Ascending aorta (tissue), 2 donors: Measurements from ENCODE around the gene ASB1. TPM values are rescaled to one million over a fixed set of nuclear protein-coding genes. Genes with fewer than 3 reads are reported as not detected.
A peak's percentile ranks its signal among the peaks of the same experiment; 100 is the strongest.

Source experiments
- DNase-seq, 2 donors: peaks; one replicate each; pipeline ENCODE4 v3.0.0-alpha.2; 2019; ENCODE audit warnings: low spot score in 2 of 2
- H3K27ac ChIP-seq, 2 donors: fragments of 200-600 bp; sonication (generic); one replicate each; pipeline ENCODE4 v1.5.1; 2016 to 2017; ENCODE audit warnings: mild to moderate bottlenecking in 1 of 2
- H3K27me3 ChIP-seq: fragments of 200-600 bp; sonication (generic); one replicate; pipeline ENCODE4 v1.5.1; 2017
- H3K36me3 ChIP-seq, 2 donors: fragments of 200-600 bp; sonication (generic); one replicate each; pipeline ENCODE4 v1.5.1; 2016
- H3K4me1 ChIP-seq, 2 donors: fragments of 200-600 bp; sonication (generic); one replicate each; pipeline ENCODE4 v1.5.1; 2016 to 2017; ENCODE audit warnings: mild to moderate bottlenecking in 1 of 2
- H3K4me3 ChIP-seq, 2 donors: fragments of 200-600 bp; sonication (generic); one replicate each; pipeline ENCODE4 v1.5.1; 2016 to 2017; ENCODE audit warnings: mild to moderate bottlenecking in 1 of 2
- H3K9me3 ChIP-seq, 2 donors: fragments of 200-600 bp; sonication (generic); one replicate each; pipeline ENCODE4 v1.5.1; 2016
- intact Hi-C: fragments of 100-400 bp; cut with DNase I; formaldehyde crosslinking; loops from one replicate; pipeline ENCODE4 v1.15.1; 2023
- total RNA-seq: library from RNA; depleted of rRNA; stranded (reverse); fragments of >200 nt; gene quantifications from one replicate; pipeline ENCODE4 v1.1.0, GENCODE V29; 2016
- TF ChIP-seq, protein P1 (sequence below), 3 experiments: fragments of 200-600 bp in 2 of 3; fragments of 450-650 bp in 1 of 3; sonication (generic) in 2 of 3; IDR thresholded peaks; one replicate each; pipeline ENCODE4 v1.5.1; 2016 to 2019; ENCODE audit warnings: antibody characterized with exemption in 3 of 3, mild to moderate bottlenecking in 1 of 3, moderate library complexity in 1 of 3

The ASB1 gene, protein sequence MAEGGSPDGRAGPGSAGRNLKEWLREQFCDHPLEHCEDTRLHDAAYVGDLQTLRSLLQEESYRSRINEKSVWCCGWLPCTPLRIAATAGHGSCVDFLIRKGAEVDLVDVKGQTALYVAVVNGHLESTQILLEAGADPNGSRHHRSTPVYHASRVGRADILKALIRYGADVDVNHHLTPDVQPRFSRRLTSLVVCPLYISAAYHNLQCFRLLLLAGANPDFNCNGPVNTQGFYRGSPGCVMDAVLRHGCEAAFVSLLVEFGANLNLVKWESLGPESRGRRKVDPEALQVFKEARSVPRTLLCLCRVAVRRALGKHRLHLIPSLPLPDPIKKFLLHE
- total RNA-seq, result 32.5 TPM

DNA sequence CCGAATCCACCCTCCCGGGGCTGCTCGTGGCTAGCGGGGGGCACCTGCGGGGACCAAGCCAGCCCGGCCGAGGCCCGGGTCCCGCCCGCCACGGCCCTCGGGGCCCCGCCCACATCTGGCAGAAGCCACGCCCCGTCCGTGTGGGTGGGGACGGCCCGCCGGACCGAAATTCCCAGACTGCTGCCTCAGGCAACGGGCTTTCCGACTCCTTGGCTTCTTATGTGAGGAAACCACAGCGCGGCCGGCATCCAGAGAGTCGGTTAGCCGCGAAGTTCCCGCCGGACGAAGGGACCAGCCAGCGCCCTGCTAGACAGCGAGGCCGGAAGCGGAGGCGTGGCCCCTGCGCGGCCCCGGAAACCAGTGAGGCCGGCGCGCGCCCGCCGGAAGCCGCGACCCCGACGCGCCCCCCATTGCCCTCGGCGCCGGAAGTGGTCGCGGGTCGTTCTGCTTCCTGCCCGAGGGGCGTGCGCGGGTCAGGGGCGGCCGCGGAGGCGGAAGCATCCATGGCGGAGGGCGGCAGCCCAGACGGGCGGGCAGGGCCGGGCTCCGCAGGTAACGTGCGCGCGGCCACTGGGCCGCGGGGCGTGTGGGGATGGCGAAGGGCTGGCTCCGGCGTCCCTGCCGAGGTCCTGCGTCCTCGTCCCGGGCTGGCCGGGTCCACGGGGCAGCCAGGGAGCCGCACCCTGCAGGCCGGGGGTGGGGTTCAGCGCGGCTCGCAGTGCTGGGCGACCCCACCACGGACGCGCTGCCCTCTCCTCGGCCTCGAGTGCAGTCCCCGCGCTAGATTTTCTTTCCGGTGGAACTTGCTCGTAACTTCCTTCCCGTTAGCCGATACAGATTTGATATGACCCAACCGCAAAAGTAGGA lies at the start of gene ASB1:
ASB1 (plus strand) TSS at position 360 of the 867 bp plus-strand sequence; CDS start at position 504, 144 bp downstream.
- Histone ChIP-seq H3K36me3 (no peaks in the 10 kb centered on the region), H3K9me3 (peaks cover 0 to 9% of the 10 kb centered on the region in 2 donors), H3K4me1 (peaks cover 7 to 15% of the 10 kb centered on the region in 2 donors), H3K27ac (peak within 1 kb of the TSS; percentile 95 to 97), H3K4me3 (peak within 1 kb of the TSS; percentile 52 to 90), H3K27me3 (no peaks in the 10 kb centered on the region)
- intact Hi-C loops, result loop anchor here (5.0 kb wide), 2 partner anchors 34 to 50 kb away; no protein-coding TSS in a partner anchor
- TF ChIP-seq, protein P1, sequence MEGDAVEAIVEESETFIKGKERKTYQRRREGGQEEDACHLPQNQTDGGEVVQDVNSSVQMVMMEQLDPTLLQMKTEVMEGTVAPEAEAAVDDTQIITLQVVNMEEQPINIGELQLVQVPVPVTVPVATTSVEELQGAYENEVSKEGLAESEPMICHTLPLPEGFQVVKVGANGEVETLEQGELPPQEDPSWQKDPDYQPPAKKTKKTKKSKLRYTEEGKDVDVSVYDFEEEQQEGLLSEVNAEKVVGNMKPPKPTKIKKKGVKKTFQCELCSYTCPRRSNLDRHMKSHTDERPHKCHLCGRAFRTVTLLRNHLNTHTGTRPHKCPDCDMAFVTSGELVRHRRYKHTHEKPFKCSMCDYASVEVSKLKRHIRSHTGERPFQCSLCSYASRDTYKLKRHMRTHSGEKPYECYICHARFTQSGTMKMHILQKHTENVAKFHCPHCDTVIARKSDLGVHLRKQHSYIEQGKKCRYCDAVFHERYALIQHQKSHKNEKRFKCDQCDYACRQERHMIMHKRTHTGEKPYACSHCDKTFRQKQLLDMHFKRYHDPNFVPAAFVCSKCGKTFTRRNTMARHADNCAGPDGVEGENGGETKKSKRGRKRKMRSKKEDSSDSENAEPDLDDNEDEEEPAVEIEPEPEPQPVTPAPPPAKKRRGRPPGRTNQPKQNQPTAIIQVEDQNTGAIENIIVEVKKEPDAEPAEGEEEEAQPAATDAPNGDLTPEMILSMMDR (IDR thresholded peaks at IDR 0.05), result peak in 1 of 3 experiments; percentile 8
- peak; percentile 30 to 91 for DNase-seq

DNA sequence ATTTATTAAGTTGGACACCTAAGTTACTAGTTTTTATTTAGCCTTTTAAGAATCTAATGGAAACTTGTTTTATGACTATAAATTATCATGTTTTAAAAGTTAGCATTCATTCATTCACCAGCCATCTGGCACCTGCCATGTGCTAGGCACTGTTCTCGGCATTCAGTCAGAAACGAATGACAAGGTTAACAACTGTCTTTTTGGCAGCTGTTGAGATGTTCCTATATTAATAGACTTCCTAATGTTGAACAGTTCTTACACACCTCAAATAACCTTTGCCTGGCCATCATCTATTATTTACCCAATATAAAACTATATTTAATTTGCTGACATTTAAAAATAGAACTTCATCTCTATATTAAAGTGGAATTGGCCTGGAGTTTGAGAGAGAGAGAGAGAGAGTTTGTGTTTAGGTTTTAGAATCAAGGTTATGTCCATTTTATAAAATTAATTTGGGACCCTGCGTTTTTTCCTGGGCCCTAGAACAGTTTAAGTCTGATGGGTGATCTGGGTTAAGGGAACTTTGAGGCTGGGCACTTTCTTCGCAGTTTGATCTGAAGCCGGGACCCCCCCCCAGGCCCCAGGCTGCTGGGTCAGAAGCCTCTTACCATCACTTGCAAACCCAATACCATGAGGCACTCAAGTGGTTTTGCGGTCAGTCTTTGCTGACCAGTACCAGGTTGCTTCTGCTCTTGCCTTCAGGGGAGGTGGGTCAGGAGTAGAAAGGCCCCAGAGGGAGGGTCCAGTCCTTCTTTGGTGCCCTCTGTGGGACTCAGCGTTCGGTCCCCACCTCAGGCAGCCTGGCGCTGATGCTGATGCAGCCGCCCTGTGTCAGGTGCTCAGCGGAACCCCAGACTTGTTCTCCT lies 48.3 kb upstream of the ASB1 start:
- Histone ChIP-seq H3K4me1 (peaks cover 12 to 28% of the 10 kb centered on the region in 2 donors), H3K27ac (peak overlapping the region; percentile 55 to 84), H3K4me3 (no peak overlapping the region), H3K36me3 (no peaks in the 10 kb centered on the region), H3K9me3 (no peaks in the 10 kb centered on the region), H3K27me3 (no peaks in the 10 kb centered on the region)
- no peak for DNase-seq
- TF ChIP-seq, protein P1 (IDR thresholded peaks at IDR 0.05), result no peak
- intact Hi-C loops, result loop anchor here (5.0 kb wide), 3 partner anchors 49 to 349 kb away; partner anchors contain the start of gene ASB1

DNA sequence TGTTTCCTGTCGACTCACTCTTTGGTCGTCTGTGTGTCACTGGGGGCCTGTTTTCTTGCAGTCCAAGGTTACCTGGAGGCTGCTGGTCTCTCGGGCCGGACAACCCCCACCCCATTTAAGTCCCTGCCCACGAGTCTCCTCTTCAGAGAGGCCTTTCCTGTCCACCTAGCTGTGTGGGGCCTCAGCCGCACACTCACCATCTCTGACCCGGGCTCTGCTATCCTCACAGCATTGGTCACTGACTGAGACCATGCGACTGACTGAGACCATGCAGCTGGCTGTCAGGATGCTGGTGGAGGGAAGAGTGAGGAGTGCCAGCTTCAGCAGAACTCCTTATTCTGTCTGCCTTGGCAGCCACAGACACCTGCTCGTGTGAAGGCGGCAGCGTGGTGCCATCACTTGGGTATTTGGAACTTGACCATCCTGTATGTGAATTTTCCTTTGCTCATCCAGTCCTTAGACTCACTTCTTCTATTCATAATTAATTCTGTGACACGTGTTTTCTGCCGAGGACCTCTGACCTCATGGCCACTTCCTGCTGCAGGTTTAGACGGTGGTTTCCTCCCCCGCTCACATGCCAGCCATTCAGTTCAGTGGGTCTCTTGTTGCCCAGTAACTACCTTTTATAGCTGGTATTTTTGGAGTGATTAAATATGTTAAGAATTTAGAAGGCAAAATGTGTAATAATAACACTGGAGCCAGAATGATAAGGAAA lies 47.5 kb upstream of the ASB1 start:
- TF ChIP-seq, protein P1 (IDR thresholded peaks at IDR 0.05), result no peak
- Histone ChIP-seq H3K4me3 (no peak overlapping the region), H3K9me3 (no peaks in the 10 kb centered on the region), H3K4me1 (peaks cover 12 to 28% of the 10 kb centered on the region in 2 donors), H3K36me3 (no peaks in the 10 kb centered on the region), H3K27me3 (no peaks in the 10 kb centered on the region), H3K27ac (peak overlapping the region; percentile 55 to 84)
- intact Hi-C loops, result loop anchor here (5.0 kb wide), 3 partner anchors 48 to 348 kb away; partner anchors contain the start of gene ASB1
- DNase-seq, result peak in 1 of 2 donors; percentile 79

DNA sequence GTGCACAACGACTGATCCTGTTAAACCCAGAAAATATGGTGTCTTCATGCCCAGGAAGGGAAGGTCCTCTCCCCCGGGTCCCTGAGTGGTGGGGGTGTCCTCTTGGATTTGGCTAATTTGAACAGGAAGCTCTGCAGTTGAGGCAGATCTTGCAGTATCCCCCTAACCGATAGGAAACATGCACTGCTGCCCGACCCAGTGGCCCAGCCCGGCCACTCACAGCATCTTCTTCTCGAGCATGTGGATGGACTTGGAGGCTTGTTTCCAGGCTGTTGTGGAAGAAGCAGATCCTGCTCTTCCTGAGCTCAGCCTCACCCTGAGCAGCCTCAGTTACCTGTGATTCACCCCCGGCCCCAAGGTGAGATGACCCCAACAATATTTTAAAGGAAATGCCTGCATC lies 46.4 kb upstream of the ASB1 start:
- H3K4me1 ChIP-seq, result peaks cover 12 to 28% of the 10 kb centered on the region in 2 donors
- no peak overlapping the region for H3K4me3 ChIP-seq
- peak overlapping the region; percentile 55 to 56 for H3K27ac ChIP-seq
- no peaks in the 10 kb centered on the region for H3K36me3 ChIP-seq
- H3K27me3 ChIP-seq, result no peaks in the 10 kb centered on the region
- TF ChIP-seq, protein P1 (IDR thresholded peaks at IDR 0.05), result no peak
- no peaks in the 10 kb centered on the region for H3K9me3 ChIP-seq
- intact Hi-C loops, result no loop called here
- no peak for DNase-seq
